K562 (cell line): Measurements from ENCODE around the gene ARMC9. TPM values are rescaled to one million over a fixed set of nuclear protein-coding genes. Genes with fewer than 3 reads are reported as not detected.

Source experiments
- ATAC-seq: fragments of 200-7000 bp; cut with Tn5 transposase; 3 replicates; pipeline ENCODE4 v1.9.1; 2020; ENCODE audit warnings: moderate library complexity
- BruUV-seq: library from RNA; stranded (reverse); fragments of 400-500 nt; replicated peaks from 2 replicates; lab custom pipeline; 2021; lab: Mats Ljungman, UMichigan
- CTCF ChIA-PET: fragments of 300-600 bp; formaldehyde crosslinking; extraction: SDS; loops from one replicate; lab custom pipeline; 2021; ENCODE audit warnings: low intra/inter-chr PET ratio; lab: Yijun Ruan, JAX
- POLR2A ChIA-PET: fragments of 300-600, 350-650 bp; sonication (Branson Sonifier 250); formaldehyde crosslinking; extraction: SDS; loops from one replicate; lab custom pipeline; 2021; ENCODE audit warnings: antibody characterized with exemption, inconsistent platforms; lab: Yijun Ruan, JAX
- DNase-seq, 4 experiments: peaks; one replicate each; pipeline versions ENCODE4 v3.0.0 to v3.0.0-alpha.2; 2011 to 2018; ENCODE audit warnings: low spot score in 3 of 4, mixed read lengths in 3 of 4; ENCODE audit errors: extremely low read depth in 1 of 4
- FAIRE-seq: peaks from 2 replicates; lab custom pipeline; 2011; peaks lifted over from hg19 to GRCh38; lab: Jason Lieb, UNC
- H2AFZ ChIP-seq: 2 replicates; pipeline ENCODE4 v1.6.0; 2011; ENCODE audit warnings: low read depth, low read length, control low read depth, inconsistent platforms
- H3K27ac ChIP-seq: fragments of 200-600 bp; 3 replicates; pipeline ENCODE4 v1.8.0; 2011; ENCODE audit warnings: low read depth, mild to moderate bottlenecking, control low read depth, inconsistent platforms, low read length, moderate library complexity, mixed read lengths; ENCODE audit errors: extremely low read depth
- H3K27me3 ChIP-seq, 2 experiments: fragments of 300-600 bp in 1 of 2; 2 replicates in 1 of 2; 3 replicates in 1 of 2; pipeline versions ENCODE4 v1.6.0 to v1.8.0; 2011; ENCODE audit warnings: inconsistent platforms in 2 of 2, low read length in 2 of 2, mild to moderate bottlenecking in 1 of 2, mixed read lengths in 1 of 2, moderate library complexity in 1 of 2; ENCODE audit not compliant: control insufficient read depth in 2 of 2, insufficient read depth in 2 of 2
- H3K36me3 ChIP-seq: fragments of 300-600 bp; 3 replicates; pipeline ENCODE4 v1.8.0; 2011; ENCODE audit warnings: mild to moderate bottlenecking, low read length, inconsistent platforms; ENCODE audit not compliant: control insufficient read depth, insufficient read depth
- H3K4me1 ChIP-seq, 2 experiments: fragments of 200-600 bp in 1 of 2; replicated peaks in 1 of 2; 2 replicates in 1 of 2; 3 replicates in 1 of 2; pipeline versions ENCODE4 v1.5.1 to v1.8.0; 2011; ENCODE audit warnings: inconsistent platforms in 2 of 2, low read length in 2 of 2, mild to moderate bottlenecking in 1 of 2, mixed read lengths in 1 of 2, moderate library complexity in 1 of 2; ENCODE audit not compliant: control insufficient read depth in 2 of 2, insufficient read depth in 2 of 2
- H3K4me2 ChIP-seq: 2 replicates; pipeline ENCODE4 v1.6.1; 2011; ENCODE audit warnings: low read length, control low read depth, inconsistent platforms, mixed read lengths; ENCODE audit not compliant: insufficient read depth
- H3K4me3 ChIP-seq: fragments of 200-600 bp; sonication (generic), shearing (Covaris generic); 2 replicates; pipeline ENCODE4 v1.5.1; 2016; ENCODE audit warnings: control low read depth, inconsistent platforms
- H3K79me2 ChIP-seq: fragments of 200-600 bp; 3 replicates; pipeline ENCODE4 v1.8.0; 2011; ENCODE audit warnings: low read length, inconsistent platforms; ENCODE audit not compliant: control insufficient read depth, insufficient read depth
- H3K9ac ChIP-seq, 2 experiments: 2 replicates each; pipeline versions ENCODE4 v1.6.0 to v1.6.1; 2011; ENCODE audit warnings: low read depth in 2 of 2, low read length in 2 of 2, control low read depth in 1 of 2, inconsistent platforms in 1 of 2, mild to moderate bottlenecking in 1 of 2, mixed read lengths in 1 of 2; ENCODE audit not compliant: insufficient read depth in 1 of 2
- H3K9me1 ChIP-seq: one replicate; pipeline ENCODE4 v1.6.0; 2011; ENCODE audit warnings: inconsistent platforms, mild to moderate bottlenecking, low read length, moderate library complexity; ENCODE audit not compliant: control insufficient read depth, insufficient read depth
- H3K9me3 ChIP-seq: replicated peaks from 2 replicates; pipeline ENCODE4 v1.5.1; 2011; ENCODE audit warnings: low read depth, low read length, inconsistent platforms; ENCODE audit not compliant: control insufficient read depth, insufficient read depth
- H4K20me1 ChIP-seq: replicated peaks from 2 replicates; pipeline ENCODE4 v1.6.1; 2011; ENCODE audit warnings: low read length, inconsistent platforms, mixed read lengths; ENCODE audit not compliant: control insufficient read depth, insufficient read depth
- BRCA1 ChIP-seq, 2 experiments: fragments of 450-650 bp in 1 of 2; sonication (generic) in 1 of 2; formaldehyde crosslinking in 1 of 2; IDR thresholded peaks; 2 replicates each; pipeline versions ENCODE4 v1.5.0 to v1.6.1; 2017 to 2020; ENCODE audit warnings: mild to moderate bottlenecking in 1 of 2, missing genetic modification reagents in 1 of 2
- E2F5 ChIP-seq: sonication (generic); formaldehyde crosslinking; IDR thresholded peaks from 2 replicates; pipeline ENCODE4 v1.8.0; 2022; ENCODE audit warnings: mild to moderate bottlenecking, missing genetic modification reagents
- KDM4B ChIP-seq, 2 experiments: fragments of 450-650 bp in 1 of 2; sonication (generic) in 1 of 2; IDR thresholded peaks; 2 replicates each; pipeline ENCODE4 v1.6.1; 2016 to 2017; ENCODE audit warnings: borderline replicate concordance in 2 of 2, antibody characterized with exemption in 1 of 2, low read depth in 1 of 2, mild to moderate bottlenecking in 1 of 2
- U2AF1 ChIP-seq: fragments of 200-400 bp; formaldehyde crosslinking; optimal IDR thresholded peaks from 2 replicates; pipeline ENCODE3; 2017; ENCODE audit warnings: mild to moderate bottlenecking, low read depth, low read length, moderate library complexity
- ZKSCAN3 ChIP-seq: fragments of 250-450 bp; sonication (Bioruptor Pico); IDR thresholded peaks from 2 replicates; pipeline ENCODE4 v1.4.0; 2020
- ZNF551 ChIP-seq: fragments of 250-450 bp; sonication (Bioruptor Pico); IDR thresholded peaks from 2 replicates; pipeline ENCODE4 v1.5.0; 2021; ENCODE audit warnings: mild to moderate bottlenecking, moderate library complexity
- WGBS: fragments of 100-300 bp; shearing (Covaris generic); methylation state at CpG from one replicate; pipeline ENCODE4 v1.1.6; 2016; ENCODE audit warnings: low coverage, mixed read lengths; ENCODE audit not compliant: insufficient coverage; ENCODE audit errors: missing lambda C conversion rate; 5-methylcytosine and 5-hydroxymethylcytosine counted together
- in situ Hi-C: fragments of 300-500 bp; cut with MboI; formaldehyde crosslinking; loops from 4 replicates; pipeline ENCODE4 v1.15.0; 2018; ENCODE audit warnings: inconsistent platforms, mixed read lengths
- intact Hi-C: fragments of 100-400 bp; cut with micrococcal nuclease; formaldehyde crosslinking; loops from 2 replicates; pipeline ENCODE4 v1.14.2; 2022
- polyA plus RNA-seq, 8 experiments: library from polyadenylated mRNA; depleted of rRNA in 4 of 8; stranded (reverse) in 5 of 8; unstranded in 3 of 8; fragments of >200 nt; fragmentation: Nextera tagmentation in 2 of 8; fragmentation: Illumina TruSeq in 1 of 8; extraction: Ambion mirVana in 2 of 8; extraction: Trizol in 1 of 8; gene quantifications; 2 replicates each; pipeline versions ENCODE4 v1.2.1 to v1.2.3, GENCODE V29; 2011 to 2014; ENCODE audit warnings: inconsistent platforms in 1 of 8, missing spikeins in 1 of 8
- total RNA-seq, 7 experiments: library from RNA; depleted of rRNA in 6 of 7; stranded (reverse); fragments of >200 nt in 6 of 7; fragmentation: Illumina TruSeq in 2 of 7; extraction: Trizol in 2 of 7; gene quantifications; 2 replicates each; pipeline versions ENCODE4 v1.2.1 to v1.2.3, GENCODE V29; 2011 to 2021; ENCODE audit warnings: low replicate concordance in 1 of 7

The ARMC9 gene
- total and polyA plus RNA-seq, 9 of the 15 experiments (the other 6 are each of a cell fraction or from before 2014, with no cell fraction given): 0.36 to 2.3 (median 1.1) TPM

DNA sequence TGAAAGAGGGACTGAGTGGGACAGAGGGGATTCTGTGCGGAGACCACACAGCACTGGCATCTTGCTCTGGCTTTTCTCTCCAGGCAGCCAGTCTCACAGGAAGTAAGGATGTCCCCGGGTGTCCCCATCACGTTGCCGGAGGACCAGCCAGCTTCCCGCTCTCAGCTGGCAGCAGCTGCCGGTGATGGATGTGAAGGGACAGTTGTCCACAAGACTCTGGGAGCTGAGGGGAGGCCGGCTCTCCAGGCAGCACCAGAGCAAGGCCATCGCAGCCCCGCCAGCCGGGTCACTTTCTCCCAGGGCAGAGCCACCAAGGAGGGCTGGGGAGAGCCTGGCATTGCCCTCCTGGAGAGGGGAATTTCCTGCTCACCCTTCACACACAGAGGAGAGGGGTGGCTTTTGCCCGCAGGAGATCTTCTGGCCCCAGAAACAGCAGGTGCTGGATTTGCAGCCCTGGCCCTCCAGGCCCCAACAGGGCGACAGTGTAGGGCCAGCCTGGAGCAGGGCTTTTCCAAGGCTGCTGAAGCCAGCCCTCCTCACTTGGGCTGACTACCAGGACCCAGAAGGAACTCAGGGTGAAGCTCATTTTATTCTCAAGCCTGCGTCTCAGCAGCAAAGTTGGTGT lies 173.1 kb downstream of the ARMC9 start:
- Histone ChIP-seq H3K27ac (no peak overlapping the region), H3K9me1 (no peaks in the 10 kb centered on the region), H3K27me3 (peaks cover 0 to 7% of the 10 kb centered on the region in 2 experiments; a peak in 1 of 5 replicates), H3K9ac (no peak overlapping the region; a peak in 1 of 4 replicates), H3K79me2 (no peaks in the 10 kb centered on the region), H3K4me2 (no peak overlapping the region), H4K20me1 (no peaks in the 10 kb centered on the region), H3K36me3 (no peaks in the 10 kb centered on the region), H2AFZ (no peak overlapping the region), H3K4me3 (no peak overlapping the region), H3K9me3 (no peaks in the 10 kb centered on the region), H3K4me1 (peaks cover 13 to 14% of the 10 kb centered on the region in 2 experiments; a peak in 4 of 5 replicates)
- ChIA-PET POLR2A (interaction anchor here (0.5 to 0.6 kb wide), 3 partner anchors 17 to 343 kb away, joined by 3 read pairs; no protein-coding TSS in a partner anchor), CTCF (no interaction called here)
- ATAC-seq (no peak), DNase-seq (no peak), FAIRE-seq (no peak)
- TF ChIP-seq U2AF1 (no peak), BRCA1 (IDR thresholded peaks at IDR 0.05) (no peak), BRCA1 (CRISPR knock-in tag; IDR thresholded peaks at IDR 0.05) (no peak), ZKSCAN3 (CRISPR knock-in tag) (no peak), KDM4B (IDR thresholded peaks at IDR 0.05; ENCODE audit: borderline replicate concordance in 2 of 2, low read depth in 1 of 2) (no peak), E2F5 (CRISPR knock-in tag) (no peak), ZNF551 (no peak)
- intact Hi-C loops (no loop called here), in situ Hi-C loops (no loop called here)
- WGBS: 39% methylated on average over 11 of the region's 13 CpGs
- BruUV-seq: no TSS peak
